ENCODE measurements around the gene URM1. TPM values are rescaled to one million over a fixed set of nuclear protein-coding genes. Genes with fewer than 3 reads are reported as not detected.

URM1 gene
- total and polyA plus RNA-seq, 7 experiments from 2014 or later, result 32.3 to 72.4 (median 49.0) TPM

DNA sequence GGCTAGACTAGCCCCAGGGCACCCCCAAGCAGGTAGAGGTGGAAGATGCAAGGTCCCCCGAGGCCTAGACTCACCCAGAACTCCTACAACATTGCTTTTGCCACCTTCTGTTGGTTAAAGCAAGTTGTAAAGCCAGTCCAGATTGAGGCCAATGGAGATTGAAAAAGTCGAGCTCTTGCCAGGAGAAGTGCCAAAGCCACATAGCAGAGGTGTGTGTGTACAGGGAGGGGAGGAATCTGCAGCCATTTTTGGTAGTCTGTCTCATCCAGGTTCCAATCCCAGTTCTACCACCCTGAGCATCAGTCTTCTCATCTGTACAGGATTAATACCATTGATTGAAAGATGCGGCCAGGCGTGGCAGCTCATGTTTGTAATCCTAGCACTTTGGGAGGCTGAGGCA, 12.3 kb upstream of the URM1 start:
- Mint-ChIP-seq H3K27ac (peak overlapping the region in 1 of 9 donors; percentile 84), H3K4me3 (no peak overlapping the region), H3K4me1 (peaks cover 0 to 11% (median 6%) of the 10 kb centered on the region in 7 donors), H3K36me3 (peaks cover 0 to 7% (median 4%) of the 10 kb centered on the region in 5 donors), H3K27me3 (no peaks in the 10 kb centered on the region), H3K9me3 (no peaks in the 10 kb centered on the region)
- no peak for ATAC-seq
- ChIA-PET CTCF (interaction anchor here (0.8 kb wide), 1 partner anchor 53 kb away, joined by 3 read pairs; no protein-coding TSS in a partner anchor), POLR2A (no interaction called here)
- Histone ChIP-seq H3K27ac (ENCODE audit: low read depth, low read length) (no peak overlapping the region), H3K27me3 (ENCODE audit: control insufficient read depth in 2 of 2, insufficient read depth in 2 of 2, low read length in 2 of 2) (no peaks in the 10 kb centered on the region), H3K4me3 (ENCODE audit: low read length) (no peak overlapping the region), H3K36me3 (ENCODE audit: control insufficient read depth in 2 of 3, insufficient read depth in 3 of 3, low read length in 3 of 3) (peaks cover 0 to 15% (median 0%) of the 10 kb centered on the region in 3 experiments), H3K9me3 (ENCODE audit: control insufficient read depth in 2 of 3, low read length in 3 of 3) (no peaks in the 10 kb centered on the region), H3K4me1 (ENCODE audit: control insufficient read depth in 2 of 2, insufficient read depth in 2 of 2, low read length in 2 of 2) (peaks cover 4 to 5% of the 10 kb centered on the region in 2 donors)
- intact Hi-C loops (cut with micrococcal nuclease), result no loop called here
- DNase-seq, result no peak

DNA sequence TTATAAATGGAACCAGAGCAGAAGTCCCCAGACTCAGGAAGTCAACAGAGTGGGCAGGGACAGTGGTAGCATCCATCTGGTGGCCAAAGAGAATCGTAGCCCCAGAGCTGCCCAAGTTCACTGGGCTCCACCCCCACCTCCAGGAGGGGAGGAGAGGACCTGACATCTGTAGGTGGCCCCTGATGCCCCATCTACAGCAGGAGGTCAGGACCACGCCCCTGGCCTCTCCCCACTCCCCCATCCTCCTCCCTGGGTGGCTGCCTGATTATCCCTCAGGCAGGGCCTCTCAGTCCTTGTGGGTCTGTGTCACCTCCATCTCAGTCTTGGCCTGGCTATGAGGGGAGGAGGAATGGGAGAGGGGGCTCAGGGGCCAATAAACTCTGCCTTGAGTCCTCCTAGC, 10.3 kb upstream of the URM1 start:
- POLR2A ChIA-PET, result interaction anchor here (1.4 to 3.7 kb wide), 3 partner anchors 9 to 85 kb away, joined by 3 to 28 read pairs (median 5); partner anchors contain the start of genes GOLGA2, SWI5 and URM1
- no peaks in the 10 kb centered on the region for H3K9me3 Mint-ChIP-seq

DNA sequence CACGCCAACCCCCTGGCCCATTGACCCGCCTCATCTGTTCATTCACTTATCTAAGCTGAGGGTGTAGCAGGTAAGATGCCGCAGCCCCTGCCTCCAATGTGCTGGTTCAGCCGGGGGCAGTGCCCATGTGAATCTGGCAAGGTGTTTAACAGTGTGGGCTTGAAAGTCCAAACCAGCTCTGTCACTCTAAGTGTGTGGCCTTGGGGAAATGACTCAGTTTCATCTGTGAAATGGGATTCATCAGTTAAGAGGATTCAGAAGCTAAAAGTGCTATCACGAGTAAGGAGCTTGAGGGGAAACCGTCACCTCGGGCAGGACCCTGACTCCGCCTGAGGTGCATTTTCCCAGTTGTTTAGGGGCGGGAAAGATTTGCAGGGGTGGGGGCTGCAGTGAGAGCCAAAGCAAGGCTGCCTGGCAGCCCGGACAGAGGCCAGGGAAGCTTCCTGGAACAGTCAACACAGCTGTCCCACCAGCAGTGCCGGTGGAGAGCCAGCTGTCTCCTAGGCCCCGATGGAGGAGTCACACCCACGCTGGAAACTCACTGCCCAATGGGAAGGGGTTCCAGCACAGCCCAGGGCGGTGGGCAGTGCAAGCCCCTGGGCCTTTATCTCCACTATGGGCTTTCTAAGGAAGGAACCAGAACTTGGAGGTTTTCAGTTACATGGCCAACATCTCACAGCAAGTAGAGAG, 9.7 kb upstream of the URM1 start:
- Mint-ChIP-seq H3K9me3 (no peaks in the 10 kb centered on the region), H3K27me3 (no peaks in the 10 kb centered on the region), H3K27ac (peak overlapping the region; percentile 57 to 89 (median 74)), H3K36me3 (no peaks in the 10 kb centered on the region), H3K4me1 (peaks cover 0 to 22% (median 6%) of the 10 kb centered on the region in 7 donors), H3K4me3 (peak overlapping the region; percentile 68 to 92 (median 87))
- ChIA-PET CTCF (interaction anchor here (0.9 to 4.0 kb wide), 7 partner anchors 10 to 118 kb away, joined by 3 to 23 read pairs (median 5); partner anchors contain the start of genes CERCAM and URM1), POLR2A (interaction anchor here (1.4 to 3.7 kb wide), 3 partner anchors 8 to 85 kb away, joined by 3 to 28 read pairs (median 5); partner anchors contain the start of genes GOLGA2, SWI5 and URM1)
- peaks cover 5 to 9% of the 10 kb centered on the region in 2 donors for H3K4me1 ChIP-seq (ENCODE audit: control insufficient read depth in 2 of 2, insufficient read depth in 2 of 2, low read length in 2 of 2)
- intact Hi-C loops (cut with micrococcal nuclease), result loop anchor here in 1 of 2 donors (5.0 to 10.0 kb wide), 2 partner anchors 141 to 523 kb away; partner anchors contain the start of genes GLE1, KYAT1 and LRRC8A
- H3K27ac ChIP-seq (ENCODE audit: low read depth, low read length), result peak overlapping the region; percentile 48
- no peak for ATAC-seq
- no peak for DNase-seq
- no peaks in the 10 kb centered on the region for H3K9me3 ChIP-seq (ENCODE audit: control insufficient read depth in 2 of 3, low read length in 3 of 3)
- H3K27me3 ChIP-seq (ENCODE audit: control insufficient read depth in 2 of 2, insufficient read depth in 2 of 2, low read length in 2 of 2), result no peaks in the 10 kb centered on the region
- no peaks in the 10 kb centered on the region for H3K36me3 ChIP-seq (ENCODE audit: control insufficient read depth in 2 of 3, insufficient read depth in 3 of 3, low read length in 3 of 3)
- peak overlapping the region; percentile 61 for H3K4me3 ChIP-seq (ENCODE audit: low read length)

More for the DNA sequence above, 10.3 kb upstream of the URM1 start:
- intact Hi-C loops (cut with micrococcal nuclease), result loop anchor here in 1 of 2 donors (5.0 to 10.0 kb wide), 2 partner anchors 141 to 524 kb away; partner anchors contain the start of genes GLE1, KYAT1 and LRRC8A
- no peak for DNase-seq
- no peaks in the 10 kb centered on the region for H3K27me3 ChIP-seq (ENCODE audit: control insufficient read depth in 2 of 2, insufficient read depth in 2 of 2, low read length in 2 of 2)
- no peak overlapping the region for H3K4me3 ChIP-seq (ENCODE audit: low read length)
- no peak for ATAC-seq
- H3K27me3 Mint-ChIP-seq, result no peaks in the 10 kb centered on the region
- peak overlapping the region in 3 of 9 donors; percentile 39 to 79 (median 63) for H3K27ac Mint-ChIP-seq
- H3K4me1 Mint-ChIP-seq, result peaks cover 0 to 22% (median 6%) of the 10 kb centered on the region in 7 donors
- H3K27ac ChIP-seq (ENCODE audit: low read depth, low read length), result no peak overlapping the region
- peaks cover 5 to 9% of the 10 kb centered on the region in 2 donors for H3K4me1 ChIP-seq (ENCODE audit: control insufficient read depth in 2 of 2, insufficient read depth in 2 of 2, low read length in 2 of 2)
- no peak overlapping the region for H3K4me3 Mint-ChIP-seq
- CTCF ChIA-PET, result interaction anchor here (1.0 to 4.0 kb wide), 4 partner anchors 28 to 66 kb away, joined by 3 to 23 read pairs (median 12); partner anchors contain the start of gene CERCAM
- H3K9me3 ChIP-seq (ENCODE audit: control insufficient read depth in 2 of 3, low read length in 3 of 3), result no peaks in the 10 kb centered on the region
- peaks cover 0 to 5% (median 0%) of the 10 kb centered on the region in 3 experiments for H3K36me3 ChIP-seq (ENCODE audit: control insufficient read depth in 2 of 3, insufficient read depth in 3 of 3, low read length in 3 of 3)
- H3K36me3 Mint-ChIP-seq, result peaks cover 0 to 4% (median 3%) of the 10 kb centered on the region in 5 donors

DNA sequence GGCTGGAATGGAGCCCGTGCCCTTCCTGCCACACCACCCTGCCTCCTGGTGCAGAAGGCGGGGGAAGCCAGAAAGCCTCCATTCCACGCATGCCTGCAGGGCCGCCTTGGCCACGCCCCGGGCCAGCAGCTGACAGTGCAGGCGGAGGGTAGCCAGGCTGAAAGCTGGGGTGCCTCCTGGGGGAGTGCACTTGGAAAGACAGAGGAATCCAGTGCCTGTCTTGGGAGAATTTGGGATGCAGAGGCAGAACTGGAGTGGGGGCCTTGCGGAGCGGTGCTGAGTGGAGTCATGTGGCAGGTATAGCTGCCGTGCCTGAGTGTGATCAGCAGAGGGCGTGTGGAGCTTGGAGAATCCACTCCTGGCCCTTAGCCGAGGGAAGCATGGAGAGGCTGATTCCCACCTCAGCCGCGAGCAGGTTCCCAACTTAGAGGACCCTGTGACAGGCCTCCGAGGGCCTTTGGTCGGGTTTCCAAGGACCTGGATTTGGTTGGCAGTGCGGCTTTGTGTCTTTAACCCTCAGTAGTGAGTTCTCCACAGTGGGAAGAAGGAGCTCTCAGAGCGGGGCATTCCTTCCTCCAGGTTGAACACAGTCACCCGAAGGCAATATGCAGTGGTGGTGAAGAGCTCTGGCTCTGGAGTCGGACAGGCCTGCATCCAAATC, 9.1 kb upstream of the URM1 start:
- Histone ChIP-seq H3K4me1 (ENCODE audit: control insufficient read depth in 2 of 2, insufficient read depth in 2 of 2, low read length in 2 of 2) (peaks cover 5 to 9% of the 10 kb centered on the region in 2 donors), H3K9me3 (ENCODE audit: control insufficient read depth in 2 of 3, low read length in 3 of 3) (no peaks in the 10 kb centered on the region), H3K27me3 (ENCODE audit: control insufficient read depth in 2 of 2, insufficient read depth in 2 of 2, low read length in 2 of 2) (no peaks in the 10 kb centered on the region), H3K4me3 (ENCODE audit: low read length) (peak overlapping the region; percentile 61), H3K27ac (ENCODE audit: low read depth, low read length) (peak overlapping the region; percentile 48), H3K36me3 (ENCODE audit: control insufficient read depth in 2 of 3, insufficient read depth in 3 of 3, low read length in 3 of 3) (no peaks in the 10 kb centered on the region)
- DNase-seq, result peak; percentile 48 to 69 (median 64)
- intact Hi-C loops (cut with micrococcal nuclease), result loop anchor here (1.0 to 10.0 kb wide), 10 partner anchors 9 to 523 kb away; partner anchors contain the start of genes URM1 (in 2 of the 2), CERCAM (in 1 of the 2), COQ4 (in 1 of the 2) and GLE1 (in 1 of the 2)
- ChIA-PET POLR2A (interaction anchor here (0.7 to 3.7 kb wide), 5 partner anchors 8 to 225 kb away, joined by 3 to 28 read pairs (median 3); partner anchors contain the start of genes GOLGA2, SWI5 and URM1), CTCF (interaction anchor here (0.5 to 4.0 kb wide), 9 partner anchors 9 to 143 kb away, joined by 3 to 23 read pairs (median 3); partner anchors contain the start of genes CERCAM and URM1)
- peak overlapping the region; percentile 68 to 92 (median 87) for H3K4me3 Mint-ChIP-seq
- peak; percentile 94 for ATAC-seq
- H3K27me3 Mint-ChIP-seq, result no peaks in the 10 kb centered on the region
- H3K4me1 Mint-ChIP-seq, result peaks cover 0 to 22% (median 6%) of the 10 kb centered on the region in 7 donors
- no peaks in the 10 kb centered on the region for H3K36me3 Mint-ChIP-seq
- peak overlapping the region in 6 of 9 donors; percentile 57 to 81 (median 74) for H3K27ac Mint-ChIP-seq
- H3K9me3 Mint-ChIP-seq, result no peaks in the 10 kb centered on the region

DNA sequence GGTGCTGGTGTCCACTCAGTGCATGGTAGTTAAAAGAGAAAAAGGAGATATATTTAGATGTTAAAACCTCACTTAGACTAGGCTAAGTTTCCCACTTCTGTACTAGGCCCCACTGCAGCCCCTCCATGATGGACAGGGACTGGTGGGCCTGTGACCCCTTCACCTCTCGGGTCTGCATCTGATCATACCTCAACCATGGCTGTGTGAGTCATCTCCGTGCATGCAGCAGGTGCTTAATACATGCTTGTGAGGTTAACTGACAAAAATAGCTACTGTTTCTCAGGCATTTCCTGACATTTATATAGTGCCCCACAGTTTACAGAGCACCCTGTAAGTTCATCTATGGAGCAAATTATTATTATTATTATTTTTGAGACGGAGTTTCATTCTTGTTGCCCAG, 8.4 kb upstream of the URM1 start:
- POLR2A ChIA-PET, result interaction anchor here (0.7 to 3.7 kb wide), 3 partner anchors 9 to 224 kb away, joined by 3 to 28 read pairs (median 3); partner anchors contain the start of gene URM1
- no peak for ATAC-seq
- H3K27ac Mint-ChIP-seq, result peak overlapping the region in 5 of 9 donors; percentile 26 to 81 (median 59)
- Histone ChIP-seq H3K27ac (ENCODE audit: low read depth, low read length) (no peak overlapping the region), H3K9me3 (ENCODE audit: control insufficient read depth in 2 of 3, low read length in 3 of 3) (no peaks in the 10 kb centered on the region), H3K4me1 (ENCODE audit: control insufficient read depth in 2 of 2, insufficient read depth in 2 of 2, low read length in 2 of 2) (peaks cover 5 to 9% of the 10 kb centered on the region in 2 donors), H3K36me3 (ENCODE audit: control insufficient read depth in 2 of 3, insufficient read depth in 3 of 3, low read length in 3 of 3) (no peaks in the 10 kb centered on the region), H3K4me3 (ENCODE audit: low read length) (no peak overlapping the region), H3K27me3 (ENCODE audit: control insufficient read depth in 2 of 2, insufficient read depth in 2 of 2, low read length in 2 of 2) (no peaks in the 10 kb centered on the region)
- DNase-seq, result no peak
- H3K9me3 Mint-ChIP-seq, result no peaks in the 10 kb centered on the region
- CTCF ChIA-PET, result interaction anchor here (0.5 to 4.0 kb wide), 8 partner anchors 8 to 142 kb away, joined by 3 to 23 read pairs (median 4); partner anchors contain the start of genes CERCAM and URM1
- no peak overlapping the region for H3K4me3 Mint-ChIP-seq
- H3K27me3 Mint-ChIP-seq, result no peaks in the 10 kb centered on the region
- H3K36me3 Mint-ChIP-seq, result no peaks in the 10 kb centered on the region
- intact Hi-C loops (cut with micrococcal nuclease), result loop anchor here (1.0 to 10.0 kb wide), 10 partner anchors 9 to 522 kb away; partner anchors contain the start of genes URM1 (in 2 of the 2), CERCAM (in 1 of the 2), COQ4 (in 1 of the 2) and GLE1 (in 1 of the 2)
- peaks cover 0 to 22% (median 6%) of the 10 kb centered on the region in 7 donors for H3K4me1 Mint-ChIP-seq

Data from naive thymus-derived CD4-positive, alpha-beta T cell (primary cell).